ENCODE measurements around the gene IGLON5.

Gene IGLON5

GRCh38 chr19:51365965-51366388 is 54.5 kb downstream of the IGLON5 start, which contains the start of gene ETFB:
Gene ETFB (minus strand): TSS chr19:51366388. CDS start chr19:51366326, 62 bp downstream.
- Histone ChIP-seq H3K4me2 (ENCODE audit: low read depth, low read length, poor library complexity, severe bottlenecking) (peak within 1 kb of the TSS; percentile 95), H3K9me2 (replicated peaks; ENCODE audit: insufficient read depth, low read length) (no peaks in the 10 kb centered on the region), H3K9me3 (ENCODE audit: insufficient read depth, low read length) (no peaks in the 10 kb centered on the region), H2AFZ (ENCODE audit: low read depth, low read length, severe bottlenecking) (peak within 1 kb of the TSS; percentile 93), H3K79me2 (ENCODE audit: insufficient read depth, low read length) (peaks cover 19% of the 10 kb centered on the region; the same call in 1 of the 2 replicates), H3K27me3 (ENCODE audit: low read length) (no peaks in the 10 kb centered on the region), H3K9ac (ENCODE audit: low read length) (peak within 1 kb of the TSS; percentile 97), H4K20me1 (ENCODE audit: low read depth, low read length) (no peaks in the 10 kb centered on the region), H3K4me3 (ENCODE audit: insufficient read depth, low read length, poor library complexity, severe bottlenecking) (peak within 1 kb of the TSS; percentile 76), H3F3A (ENCODE audit: insufficient read depth) (peaks cover 4% of the 10 kb centered on the region; the same call in 1 of the 2 replicates), H3K36me3 (ENCODE audit: low read length) (no peaks in the 10 kb centered on the region), H3K27ac (ENCODE audit: low read depth, low read length) (peak within 1 kb of the TSS; percentile 79)
- TF ChIP-seq EZH2phosphoT487 (conservative IDR thresholded peaks at IDR 0.05; ENCODE audit: low read length) (no peak), CTCF (IDR thresholded peaks at IDR 0.05; ENCODE audit: insufficient read depth, low read length, poor library complexity, severe bottlenecking) (no peak)

GRCh38 chr19:51366389-51367254 is 55.2 kb downstream of the IGLON5 start:
- Histone ChIP-seq H3K9me2 (replicated peaks; ENCODE audit: insufficient read depth, low read length) (no peaks in the 10 kb centered on the region), H4K20me1 (ENCODE audit: low read depth, low read length) (no peaks in the 10 kb centered on the region), H3K27ac (ENCODE audit: low read depth, low read length) (peak overlapping the region; percentile 79), H3K27me3 (ENCODE audit: low read length) (no peaks in the 10 kb centered on the region), H3K36me3 (ENCODE audit: low read length) (no peaks in the 10 kb centered on the region), H3K79me2 (ENCODE audit: insufficient read depth, low read length) (peaks cover 19% of the 10 kb centered on the region; the same call in 1 of the 2 replicates), H3F3A (ENCODE audit: insufficient read depth) (peaks cover 4% of the 10 kb centered on the region; the same call in 1 of the 2 replicates), H3K4me2 (ENCODE audit: low read depth, low read length, poor library complexity, severe bottlenecking) (peak overlapping the region; percentile 95), H3K9me3 (ENCODE audit: insufficient read depth, low read length) (no peaks in the 10 kb centered on the region), H3K9ac (ENCODE audit: low read length) (peak overlapping the region; percentile 97), H2AFZ (ENCODE audit: low read depth, low read length, severe bottlenecking) (peak overlapping the region; percentile 57), H3K4me3 (ENCODE audit: insufficient read depth, low read length, poor library complexity, severe bottlenecking) (peak overlapping the region; percentile 76)
- TF ChIP-seq CTCF (IDR thresholded peaks at IDR 0.05; ENCODE audit: insufficient read depth, low read length, poor library complexity, severe bottlenecking) (no peak), EZH2phosphoT487 (conservative IDR thresholded peaks at IDR 0.05; ENCODE audit: low read length) (no peak)

- Histone ChIP-seq H3K79me2 (ENCODE audit: insufficient read depth, low read length) (peaks cover 16% of the 10 kb centered on the region; the same call in 1 of the 2 replicates), H3F3A (ENCODE audit: insufficient read depth) (peaks cover 4% of the 10 kb centered on the region; the same call in 1 of the 2 replicates), H3K9ac (ENCODE audit: low read length) (peak overlapping the region; percentile 97), H3K4me2 (ENCODE audit: low read depth, low read length, poor library complexity, severe bottlenecking) (peak overlapping the region; percentile 69), H3K9me2 (replicated peaks; ENCODE audit: insufficient read depth, low read length) (no peaks in the 10 kb centered on the region), H3K27ac (ENCODE audit: low read depth, low read length) (peak overlapping the region; percentile 79), H2AFZ (ENCODE audit: low read depth, low read length, severe bottlenecking) (peak overlapping the region; percentile 57), H4K20me1 (ENCODE audit: low read depth, low read length) (no peaks in the 10 kb centered on the region), H3K9me3 (ENCODE audit: insufficient read depth, low read length) (no peaks in the 10 kb centered on the region), H3K4me3 (ENCODE audit: insufficient read depth, low read length, poor library complexity, severe bottlenecking) (peak overlapping the region; percentile 76), H3K27me3 (ENCODE audit: low read length) (no peaks in the 10 kb centered on the region), H3K36me3 (ENCODE audit: low read length) (no peaks in the 10 kb centered on the region)
- TF ChIP-seq CTCF (IDR thresholded peaks at IDR 0.05; ENCODE audit: insufficient read depth, low read length, poor library complexity, severe bottlenecking): no peak
- no peak for TF ChIP-seq EZH2phosphoT487 (conservative IDR thresholded peaks at IDR 0.05; ENCODE audit: low read length)
These were observed 55.8 kb downstream of the IGLON5 start for GRCh38 chr19:51367255-51367564.

All from SU-DHL-6 (cell line).